ENCODE measurements around the gene PIK3CB.
"Not testable (repeated sequence)": the region's sequence is repeated elsewhere in the genome, so short reads cannot be mapped to it uniquely, and the experiment has no call there.

PIK3CB gene

DNA sequence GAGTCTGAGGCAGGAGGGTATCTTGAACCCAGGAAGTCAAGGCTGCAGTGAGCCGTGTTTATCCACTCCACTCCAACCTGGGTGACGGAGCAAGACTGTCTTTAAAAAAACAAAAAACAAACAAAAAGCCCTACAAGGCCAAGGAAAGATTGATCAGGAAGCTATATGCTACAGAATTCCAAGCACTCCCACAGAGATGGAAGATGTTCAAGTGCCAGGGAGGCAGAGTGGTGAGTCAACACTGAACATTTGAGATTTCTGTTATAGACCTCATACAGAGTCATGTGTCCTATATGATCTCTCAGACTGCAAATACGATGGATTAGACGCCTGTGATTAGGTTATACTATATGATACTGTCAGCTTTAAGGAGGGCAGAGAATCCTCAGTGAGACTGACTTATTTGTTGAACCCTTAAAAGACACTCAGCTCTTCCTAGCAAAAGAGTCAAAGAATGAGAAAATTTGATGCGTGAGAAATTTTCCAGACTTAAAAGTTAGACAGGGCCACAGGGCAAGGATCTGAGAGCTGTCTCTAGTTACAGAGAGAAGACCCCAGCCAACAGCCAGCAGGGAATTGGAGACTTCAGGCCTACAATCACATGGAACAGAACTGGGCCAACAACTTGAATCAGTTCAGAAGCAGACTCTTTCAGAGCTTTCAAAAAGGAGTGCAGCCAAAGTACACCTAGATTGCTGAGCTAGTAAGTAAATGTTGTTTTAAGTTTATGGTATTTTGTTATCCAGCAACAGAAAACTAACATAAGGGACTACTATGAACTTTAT is 107.6 kb downstream of the PIK3CB start:
- no peak overlapping the region for H3K27ac ChIP-seq (ENCODE audit: low read length)

DNA sequence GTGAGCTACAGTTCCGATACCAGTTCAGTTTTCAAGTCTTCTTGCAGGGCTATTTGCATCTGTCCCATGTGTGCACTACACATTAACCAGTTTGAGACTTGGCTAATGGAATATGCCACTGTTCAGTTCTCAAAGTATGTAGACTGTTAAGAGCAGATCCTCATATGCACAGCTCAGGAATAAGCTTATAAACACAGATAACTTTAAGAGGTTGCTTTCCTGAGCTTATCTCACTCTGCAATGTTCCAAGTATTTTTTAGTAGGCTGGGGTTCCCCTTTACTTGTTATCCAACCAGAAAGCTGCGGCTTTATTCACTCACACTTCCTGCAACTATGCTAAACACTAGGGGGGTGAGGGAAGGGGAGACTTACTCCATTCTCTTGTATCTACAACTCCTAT is 108.7 kb downstream of the PIK3CB start:
- H3K4me3 ChIP-seq (ENCODE audit: low read depth in 1 of 2, low read length in 2 of 2); H3K36me3 ChIP-seq (ENCODE audit: control insufficient read depth in 1 of 2, insufficient read depth in 2 of 2, low read length in 2 of 2); H3K9me3 ChIP-seq (ENCODE audit: control insufficient read depth in 1 of 2, low read length in 2 of 2); H3K27me3 ChIP-seq (ENCODE audit: low read depth, low read length); H3K4me1 ChIP-seq (ENCODE audit: control insufficient read depth in 1 of 2, insufficient read depth in 2 of 2, low read length in 2 of 2); H3K27ac ChIP-seq (ENCODE audit: low read length): not testable (repeated sequence)

More for the DNA sequence above, 107.6 kb downstream of the PIK3CB start:
- no peaks in the 10 kb centered on the region for H3K9me3 ChIP-seq (ENCODE audit: control insufficient read depth in 1 of 2, low read length in 2 of 2)
- H3K27me3 ChIP-seq (ENCODE audit: low read depth, low read length), result no peaks in the 10 kb centered on the region
- peaks cover 8% of the 10 kb centered on the region in 2 donors for H3K36me3 ChIP-seq (ENCODE audit: control insufficient read depth in 1 of 2, insufficient read depth in 2 of 2, low read length in 2 of 2)
- H3K4me1 ChIP-seq (ENCODE audit: control insufficient read depth in 1 of 2, insufficient read depth in 2 of 2, low read length in 2 of 2), result no peaks in the 10 kb centered on the region
- no peak overlapping the region for H3K4me3 ChIP-seq (ENCODE audit: low read depth in 1 of 2, low read length in 2 of 2)

DNA sequence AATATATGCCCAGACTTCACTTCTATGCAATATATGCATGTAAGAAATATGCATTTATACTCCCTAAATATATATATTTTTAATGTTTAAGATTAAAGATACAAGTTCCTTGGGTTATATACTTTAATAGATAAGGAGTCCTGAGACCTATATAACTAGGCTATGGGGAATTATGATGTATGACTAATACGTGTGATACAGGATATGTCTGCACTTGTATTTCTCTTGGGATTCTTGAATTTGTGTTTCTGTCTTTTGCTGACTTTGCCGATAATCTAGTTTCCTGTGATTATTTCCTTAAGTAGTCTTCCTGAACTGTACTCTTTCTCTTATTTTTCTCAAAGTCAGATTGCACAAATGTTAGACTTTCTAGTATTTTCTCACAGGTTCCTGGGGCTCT is 109.6 kb downstream of the PIK3CB start:
- H3K9me3 ChIP-seq (ENCODE audit: control insufficient read depth in 1 of 2, low read length in 2 of 2), result no peaks in the 10 kb centered on the region
- H3K36me3 ChIP-seq (ENCODE audit: control insufficient read depth in 1 of 2, insufficient read depth in 2 of 2, low read length in 2 of 2), result peaks cover 3 to 8% of the 10 kb centered on the region in 2 donors
- no peaks in the 10 kb centered on the region for H3K4me1 ChIP-seq (ENCODE audit: control insufficient read depth in 1 of 2, insufficient read depth in 2 of 2, low read length in 2 of 2)
- no peaks in the 10 kb centered on the region for H3K27me3 ChIP-seq (ENCODE audit: low read depth, low read length)
- no peak overlapping the region for H3K4me3 ChIP-seq (ENCODE audit: low read depth in 1 of 2, low read length in 2 of 2)
- H3K27ac ChIP-seq (ENCODE audit: low read length), result no peak overlapping the region

DNA sequence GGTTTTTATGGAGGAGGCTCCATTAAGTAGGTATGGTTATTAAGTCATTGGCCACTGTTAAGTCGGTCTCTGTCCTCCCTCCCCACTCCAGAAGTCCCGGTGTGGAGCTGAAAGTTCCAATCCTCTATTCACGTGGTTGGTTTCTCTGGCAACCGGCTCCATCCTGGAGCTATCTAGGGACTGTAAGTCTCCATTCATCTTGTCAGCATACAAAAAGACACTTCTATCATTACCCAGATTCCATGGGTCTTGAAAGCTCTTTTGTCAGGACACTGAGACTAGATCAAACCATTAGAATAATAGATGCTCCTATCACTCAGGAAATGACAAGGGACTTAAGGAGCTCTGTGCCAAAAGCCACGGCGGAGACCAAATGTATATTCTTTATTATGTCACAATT is 110.3 kb downstream of the PIK3CB start:
- Histone ChIP-seq H3K9me3 (ENCODE audit: control insufficient read depth in 1 of 2, low read length in 2 of 2) (no peaks in the 10 kb centered on the region), H3K36me3 (ENCODE audit: control insufficient read depth in 1 of 2, insufficient read depth in 2 of 2, low read length in 2 of 2) (peaks cover 8% of the 10 kb centered on the region in 2 donors), H3K4me3 (ENCODE audit: low read depth in 1 of 2, low read length in 2 of 2) (no peak overlapping the region), H3K27me3 (ENCODE audit: low read depth, low read length) (no peaks in the 10 kb centered on the region), H3K4me1 (ENCODE audit: control insufficient read depth in 1 of 2, insufficient read depth in 2 of 2, low read length in 2 of 2) (no peaks in the 10 kb centered on the region), H3K27ac (ENCODE audit: low read length) (no peak overlapping the region)

DNA sequence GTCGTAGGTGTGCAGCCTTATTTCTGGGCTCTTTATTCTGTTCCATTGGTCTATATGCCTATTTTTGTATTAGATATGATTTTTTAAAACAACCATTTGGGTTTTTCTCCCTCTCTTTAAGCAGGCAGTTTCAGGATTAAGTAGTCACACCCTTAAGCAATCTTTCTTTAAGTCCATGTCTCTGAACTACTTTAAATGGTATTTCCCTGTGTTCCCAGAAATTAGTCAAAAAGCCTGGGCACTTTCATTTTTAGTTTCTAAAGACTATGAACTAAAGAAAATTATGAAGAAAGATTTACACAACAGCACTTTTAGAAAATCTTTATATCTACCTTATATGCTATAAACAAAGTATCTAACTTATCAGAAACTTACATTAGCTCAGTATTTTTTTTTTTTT is 115.9 kb downstream of the PIK3CB start:
- no peaks in the 10 kb centered on the region for H3K9me3 ChIP-seq (ENCODE audit: control insufficient read depth in 1 of 2, low read length in 2 of 2)
- H3K36me3 ChIP-seq (ENCODE audit: control insufficient read depth in 1 of 2, insufficient read depth in 2 of 2, low read length in 2 of 2), result peaks cover 0 to 5% of the 10 kb centered on the region in 2 donors
- no peaks in the 10 kb centered on the region for H3K27me3 ChIP-seq (ENCODE audit: low read depth, low read length)
- H3K27ac ChIP-seq (ENCODE audit: low read length), result no peak overlapping the region
- H3K4me3 ChIP-seq (ENCODE audit: low read depth in 1 of 2, low read length in 2 of 2), result no peak overlapping the region
- no peaks in the 10 kb centered on the region for H3K4me1 ChIP-seq (ENCODE audit: control insufficient read depth in 1 of 2, insufficient read depth in 2 of 2, low read length in 2 of 2)

DNA sequence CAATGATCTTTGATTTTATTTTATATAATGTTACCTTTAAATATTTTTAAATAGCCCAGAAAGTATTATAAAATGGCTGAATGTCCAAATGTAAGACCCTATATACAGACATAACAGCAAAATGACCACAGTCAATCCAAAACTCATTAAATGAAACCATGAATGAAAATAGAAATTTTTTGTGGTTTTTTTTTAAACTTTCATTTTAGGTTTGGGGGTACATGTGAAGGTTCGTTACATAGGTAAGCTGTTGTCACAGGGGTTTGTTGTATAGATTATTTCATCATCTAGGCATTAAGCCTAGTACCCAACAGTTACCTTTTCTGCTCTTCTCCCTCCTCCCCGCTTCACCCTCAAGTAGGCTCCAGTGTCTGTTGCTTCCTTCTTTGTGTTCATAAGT is 117.4 kb downstream of the PIK3CB start:
- H3K36me3 ChIP-seq (ENCODE audit: control insufficient read depth in 1 of 2, insufficient read depth in 2 of 2, low read length in 2 of 2), result peaks cover 0 to 12% of the 10 kb centered on the region in 2 donors
- H3K27me3 ChIP-seq (ENCODE audit: low read depth, low read length), result no peaks in the 10 kb centered on the region
- no peak overlapping the region for H3K27ac ChIP-seq (ENCODE audit: low read length)
- H3K9me3 ChIP-seq (ENCODE audit: control insufficient read depth in 1 of 2, low read length in 2 of 2), result no peaks in the 10 kb centered on the region
- H3K4me1 ChIP-seq (ENCODE audit: control insufficient read depth in 1 of 2, insufficient read depth in 2 of 2, low read length in 2 of 2), result no peaks in the 10 kb centered on the region
- no peak overlapping the region for H3K4me3 ChIP-seq (ENCODE audit: low read depth in 1 of 2, low read length in 2 of 2)

DNA sequence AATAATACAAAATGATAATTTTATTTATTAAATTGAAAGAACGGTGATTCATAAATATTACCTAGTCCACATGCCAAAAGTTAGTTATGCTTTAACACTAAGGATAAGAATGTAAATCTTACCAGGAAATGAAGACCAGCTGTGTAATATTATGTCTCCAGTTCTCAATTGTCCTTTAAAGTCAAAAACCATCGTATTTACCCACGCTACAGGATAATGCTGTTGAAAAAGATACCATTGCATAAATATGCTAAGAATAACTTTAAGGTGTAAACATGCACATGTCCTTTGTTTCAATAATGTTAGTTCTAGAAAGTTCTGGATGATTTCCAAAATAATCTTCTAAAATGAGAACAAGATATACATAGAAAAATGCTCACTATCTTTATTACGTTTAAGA is 122.6 kb downstream of the PIK3CB start:
- peaks cover 0 to 6% of the 10 kb centered on the region in 2 donors for H3K36me3 ChIP-seq (ENCODE audit: control insufficient read depth in 1 of 2, insufficient read depth in 2 of 2, low read length in 2 of 2)

DNA sequence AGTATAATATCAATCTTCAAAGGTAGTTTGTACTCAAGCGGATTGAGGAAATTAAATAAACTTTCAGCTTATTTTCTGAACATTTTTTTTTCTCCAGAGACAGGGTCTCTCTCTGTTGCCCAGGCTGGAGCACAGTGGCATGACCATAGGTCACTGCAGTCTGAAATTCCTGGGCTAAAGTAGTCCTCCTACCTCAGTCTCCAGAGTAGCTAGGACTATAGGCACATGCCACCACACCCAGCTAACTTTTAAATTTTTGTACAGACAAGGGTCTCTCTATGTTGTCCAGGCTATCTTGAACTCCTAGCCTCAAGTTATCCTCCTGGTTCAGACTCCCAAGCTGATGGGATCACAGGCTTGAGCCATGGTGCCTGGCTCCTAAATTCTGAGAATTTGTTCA is 129.1 kb downstream of the PIK3CB start:
- H3K27me3 ChIP-seq (ENCODE audit: low read depth, low read length), result no peaks in the 10 kb centered on the region
- peaks cover 0 to 9% of the 10 kb centered on the region in 2 donors for H3K36me3 ChIP-seq (ENCODE audit: control insufficient read depth in 1 of 2, insufficient read depth in 2 of 2, low read length in 2 of 2)
- no peak overlapping the region for H3K27ac ChIP-seq (ENCODE audit: low read length)
- no peaks in the 10 kb centered on the region for H3K4me1 ChIP-seq (ENCODE audit: control insufficient read depth in 1 of 2, insufficient read depth in 2 of 2, low read length in 2 of 2)
- no peak overlapping the region for H3K4me3 ChIP-seq (ENCODE audit: low read depth in 1 of 2, low read length in 2 of 2)
- H3K9me3 ChIP-seq (ENCODE audit: control insufficient read depth in 1 of 2, low read length in 2 of 2), result no peaks in the 10 kb centered on the region

More for the DNA sequence above, 122.6 kb downstream of the PIK3CB start:
- Histone ChIP-seq H3K4me1 (ENCODE audit: control insufficient read depth in 1 of 2, insufficient read depth in 2 of 2, low read length in 2 of 2) (no peaks in the 10 kb centered on the region), H3K27ac (ENCODE audit: low read length) (no peak overlapping the region), H3K27me3 (ENCODE audit: low read depth, low read length) (no peaks in the 10 kb centered on the region), H3K9me3 (ENCODE audit: control insufficient read depth in 1 of 2, low read length in 2 of 2) (no peaks in the 10 kb centered on the region), H3K4me3 (ENCODE audit: low read depth in 1 of 2, low read length in 2 of 2) (no peak overlapping the region)

DNA sequence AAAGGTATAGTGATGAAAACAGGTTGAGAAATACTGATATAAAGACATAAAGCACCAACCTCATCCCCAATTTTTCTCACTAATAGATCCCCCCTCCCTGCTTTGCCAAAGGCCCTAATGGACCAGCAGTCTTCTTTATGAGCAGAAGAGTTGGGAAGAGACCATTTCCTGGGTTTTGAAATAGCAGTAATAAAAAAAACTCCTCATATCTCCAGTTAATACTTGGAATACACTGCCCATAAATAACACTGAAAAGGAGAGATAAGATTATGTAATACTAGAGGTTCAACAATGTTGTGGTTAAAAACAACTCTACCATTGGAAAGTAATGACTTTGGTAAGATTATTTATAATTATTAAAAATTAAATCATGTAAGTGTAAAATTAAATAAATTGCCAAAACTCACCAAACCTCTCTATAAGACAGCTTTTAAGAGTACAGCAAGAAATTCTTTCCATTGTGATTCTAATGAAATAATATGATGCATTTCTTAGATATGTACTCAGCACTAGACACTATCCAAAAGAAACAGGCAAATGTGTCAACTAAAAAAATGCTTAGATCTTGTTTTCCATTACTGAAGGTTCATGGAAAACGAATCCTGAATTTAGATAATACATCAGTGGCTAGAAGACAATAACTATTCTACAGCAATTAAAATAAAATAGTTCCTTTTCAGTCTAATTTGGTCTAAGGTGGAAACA is 137.9 kb downstream of the PIK3CB start:
- no peak overlapping the region for H3K4me3 ChIP-seq (ENCODE audit: low read depth in 1 of 2, low read length in 2 of 2)
- peaks cover 0 to 5% of the 10 kb centered on the region in 2 donors for H3K36me3 ChIP-seq (ENCODE audit: control insufficient read depth in 1 of 2, insufficient read depth in 2 of 2, low read length in 2 of 2)
- no peaks in the 10 kb centered on the region for H3K9me3 ChIP-seq (ENCODE audit: control insufficient read depth in 1 of 2, low read length in 2 of 2)
- no peak overlapping the region for H3K27ac ChIP-seq (ENCODE audit: low read length)
- no peaks in the 10 kb centered on the region for H3K27me3 ChIP-seq (ENCODE audit: low read depth, low read length)
- no peaks in the 10 kb centered on the region for H3K4me1 ChIP-seq (ENCODE audit: control insufficient read depth in 1 of 2, insufficient read depth in 2 of 2, low read length in 2 of 2)

DNA sequence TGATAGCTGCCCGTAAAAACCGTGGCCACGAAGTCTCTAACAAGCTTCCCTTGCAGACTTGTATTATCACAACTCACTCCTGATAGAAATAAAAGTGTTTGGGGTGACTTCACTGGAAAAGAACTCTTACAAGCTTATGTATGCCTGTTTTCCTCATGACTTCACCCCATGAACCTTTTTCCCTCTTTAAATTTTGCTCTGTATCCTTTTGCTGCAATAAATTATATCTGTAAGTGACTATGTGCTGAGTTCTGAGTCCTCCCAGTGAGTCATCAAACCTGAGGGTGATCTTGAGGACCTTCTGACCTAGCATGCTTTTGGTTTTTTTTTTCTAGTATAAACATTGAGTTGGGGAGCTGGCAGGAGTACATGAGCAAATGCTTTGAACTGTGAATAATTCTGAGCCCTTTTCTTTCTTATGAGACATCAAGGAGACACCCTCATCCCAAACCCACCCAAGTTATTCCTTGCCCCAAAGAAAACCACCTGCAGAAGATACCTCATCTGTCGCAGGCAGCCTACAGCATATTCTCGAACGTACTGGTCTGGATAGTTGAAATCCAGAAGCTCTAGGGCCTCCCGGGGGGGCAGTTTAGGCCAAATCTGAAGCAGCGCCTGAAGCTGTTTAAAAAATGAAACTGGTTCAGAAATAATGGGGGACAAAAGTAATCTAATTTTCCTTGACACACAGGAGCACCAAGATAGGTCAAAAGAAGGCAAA is 140.3 kb downstream of the PIK3CB start:
- H3K27me3 ChIP-seq (ENCODE audit: low read depth, low read length), result no peaks in the 10 kb centered on the region
- no peak overlapping the region for H3K4me3 ChIP-seq (ENCODE audit: low read depth in 1 of 2, low read length in 2 of 2)
- H3K36me3 ChIP-seq (ENCODE audit: control insufficient read depth in 1 of 2, insufficient read depth in 2 of 2, low read length in 2 of 2), result peaks cover 0 to 8% of the 10 kb centered on the region in 2 donors
- no peaks in the 10 kb centered on the region for H3K9me3 ChIP-seq (ENCODE audit: control insufficient read depth in 1 of 2, low read length in 2 of 2)
- H3K4me1 ChIP-seq (ENCODE audit: control insufficient read depth in 1 of 2, insufficient read depth in 2 of 2, low read length in 2 of 2), result no peaks in the 10 kb centered on the region
- no peak overlapping the region for H3K27ac ChIP-seq (ENCODE audit: low read length)

DNA sequence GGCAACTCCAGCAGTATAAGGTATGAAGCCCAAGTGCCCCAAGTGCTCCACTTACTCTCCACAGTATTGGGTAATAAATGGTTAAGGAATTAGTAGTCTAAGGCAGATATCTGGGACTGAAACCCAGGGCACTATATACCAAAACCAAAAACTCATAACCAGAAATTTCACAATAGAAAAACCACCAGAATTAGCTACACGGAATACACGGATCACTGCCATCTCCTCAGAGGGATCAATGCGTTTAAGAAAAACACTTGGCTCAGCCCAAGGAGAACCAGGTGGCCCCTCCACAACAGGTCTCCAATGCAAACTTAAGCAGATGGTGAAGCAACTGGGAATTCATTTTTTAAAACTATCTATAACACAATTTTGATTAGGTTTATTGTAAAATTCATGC is 142.6 kb downstream of the PIK3CB start:
- Histone ChIP-seq H3K9me3 (ENCODE audit: control insufficient read depth in 1 of 2, low read length in 2 of 2) (no peaks in the 10 kb centered on the region), H3K36me3 (ENCODE audit: control insufficient read depth in 1 of 2, insufficient read depth in 2 of 2, low read length in 2 of 2) (peaks cover 3 to 9% of the 10 kb centered on the region in 2 donors), H3K4me3 (ENCODE audit: low read depth in 1 of 2, low read length in 2 of 2) (no peak overlapping the region), H3K27me3 (ENCODE audit: low read depth, low read length) (no peaks in the 10 kb centered on the region), H3K4me1 (ENCODE audit: control insufficient read depth in 1 of 2, insufficient read depth in 2 of 2, low read length in 2 of 2) (no peaks in the 10 kb centered on the region), H3K27ac (ENCODE audit: low read length) (no peak overlapping the region)
